ENCODE data around the gene ATXN1.

- TF ChIP-seq CEBPB (IDR thresholded peaks at IDR 0.05; ENCODE audit: low read depth, low read length) (no peak), CTCF (IDR thresholded peaks at IDR 0.05; ENCODE audit: control extremely low read depth in 1 of 3, insufficient read depth in 1 of 3, low read depth in 1 of 3, low read length in 3 of 3) (no peak), POLR2A (IDR thresholded peaks at IDR 0.05; ENCODE audit: control extremely low read depth in 1 of 2, low read depth in 2 of 2, low read length in 2 of 2) (no peak), TCF12 (IDR thresholded peaks at IDR 0.05; ENCODE audit: low read depth, low read length) (no peak), RFX5 (IDR thresholded peaks at IDR 0.05; ENCODE audit: borderline replicate concordance, low read depth, low read length) (no peak), GTF2F1 (IDR thresholded peaks at IDR 0.05; ENCODE audit: borderline replicate concordance, low read depth, low read length) (no peak)
These were observed 345.6 kb downstream of the ATXN1 start for GRCh38 chr6:16415677-16416076.
